ENCODE measurements around the gene GPR107. TPM values are rescaled to one million over a fixed set of nuclear protein-coding genes. Genes with fewer than 3 reads are reported as not detected.

GPR107 gene
- total RNA-seq, 2 experiments from 2014 or later = 19.6 to 20.4 TPM

GRCh38 chr9:130042885-130043653 lies 10.6 kb upstream of the GPR107 start, which contains the start of gene FNBP1:
Gene FNBP1, minus strand, starts transcription at chr9:130043189. Its CDS starts 214 bp downstream, at chr9:130042975.
- ChIA-PET CTCF (interaction anchor here (1.0 to 1.7 kb wide), 2 partner anchors 14 to 45 kb away, joined by 3 to 5 read pairs; no protein-coding TSS in a partner anchor), POLR2A (interaction anchor here (0.5 to 7.5 kb wide), 11 partner anchors 8 to 158 kb away, joined by 3 to 57 read pairs (median 5); partner anchors contain the start of gene GPR107)

DNA sequence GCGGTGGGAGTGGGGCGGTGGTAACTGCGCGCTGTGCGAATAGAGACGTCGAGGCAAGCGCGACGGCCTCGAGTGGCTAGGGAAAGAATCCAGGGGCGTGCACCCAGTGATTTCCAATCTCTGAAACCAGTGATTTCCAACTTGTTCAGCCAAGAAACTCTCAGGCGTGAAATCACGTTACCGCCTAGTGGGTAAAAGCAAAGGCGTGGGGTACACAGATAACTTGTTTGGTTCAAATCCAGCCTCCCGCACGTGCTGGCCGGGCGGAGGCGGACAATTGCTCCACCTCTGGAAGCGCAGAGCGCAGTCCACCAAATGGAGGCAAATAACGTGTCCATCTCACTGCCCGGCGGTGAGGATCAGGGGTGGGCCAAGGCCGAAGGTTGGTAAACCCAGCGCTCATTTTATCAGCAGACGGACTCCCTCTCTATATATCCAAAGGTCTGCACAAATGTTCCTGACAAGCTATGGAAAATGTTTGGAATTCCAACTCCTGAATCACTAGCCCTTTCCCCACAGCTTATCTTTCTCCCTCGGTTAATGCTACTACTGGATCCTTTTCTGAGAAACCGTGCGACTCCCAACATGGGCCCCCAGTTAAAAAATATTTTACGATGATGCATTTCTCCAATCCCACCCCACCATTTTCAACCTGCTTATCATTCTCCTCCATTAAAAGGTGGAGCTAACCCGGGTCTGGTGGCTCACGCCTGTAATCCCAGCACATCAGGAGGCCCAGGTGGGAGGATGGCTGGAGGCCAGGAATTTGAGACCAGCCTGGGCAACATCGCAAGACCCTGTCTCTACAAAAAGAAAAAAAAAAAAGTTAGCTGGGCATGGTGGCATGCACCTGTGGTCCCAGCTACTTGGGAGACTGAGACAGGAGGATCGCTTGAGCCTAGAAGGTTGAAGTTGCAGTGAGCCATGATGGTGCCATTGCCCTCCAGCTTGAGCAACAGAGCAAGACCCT lies 9.8 kb upstream of the GPR107 start:
- ChIA-PET CTCF (interaction anchor here (0.7 to 1.5 kb wide), 3 partner anchors 10 to 50 kb away, joined by 3 to 5 read pairs (median 4); no protein-coding TSS in a partner anchor), POLR2A (interaction anchor here (0.5 to 7.5 kb wide), 6 partner anchors 8 to 159 kb away, joined by 3 to 57 read pairs (median 6); no protein-coding TSS in a partner anchor)

GRCh38 chr9:130045725-130046450 lies 7.8 kb upstream of the GPR107 start:
- ChIA-PET CTCF (interaction anchor here (0.7 kb wide), 1 partner anchor 133 kb away, joined by 3 read pairs; no protein-coding TSS in a partner anchor), POLR2A (interaction anchor here (0.7 kb wide), 1 partner anchor 81 kb away, joined by 8 read pairs; no protein-coding TSS in a partner anchor)

DNA sequence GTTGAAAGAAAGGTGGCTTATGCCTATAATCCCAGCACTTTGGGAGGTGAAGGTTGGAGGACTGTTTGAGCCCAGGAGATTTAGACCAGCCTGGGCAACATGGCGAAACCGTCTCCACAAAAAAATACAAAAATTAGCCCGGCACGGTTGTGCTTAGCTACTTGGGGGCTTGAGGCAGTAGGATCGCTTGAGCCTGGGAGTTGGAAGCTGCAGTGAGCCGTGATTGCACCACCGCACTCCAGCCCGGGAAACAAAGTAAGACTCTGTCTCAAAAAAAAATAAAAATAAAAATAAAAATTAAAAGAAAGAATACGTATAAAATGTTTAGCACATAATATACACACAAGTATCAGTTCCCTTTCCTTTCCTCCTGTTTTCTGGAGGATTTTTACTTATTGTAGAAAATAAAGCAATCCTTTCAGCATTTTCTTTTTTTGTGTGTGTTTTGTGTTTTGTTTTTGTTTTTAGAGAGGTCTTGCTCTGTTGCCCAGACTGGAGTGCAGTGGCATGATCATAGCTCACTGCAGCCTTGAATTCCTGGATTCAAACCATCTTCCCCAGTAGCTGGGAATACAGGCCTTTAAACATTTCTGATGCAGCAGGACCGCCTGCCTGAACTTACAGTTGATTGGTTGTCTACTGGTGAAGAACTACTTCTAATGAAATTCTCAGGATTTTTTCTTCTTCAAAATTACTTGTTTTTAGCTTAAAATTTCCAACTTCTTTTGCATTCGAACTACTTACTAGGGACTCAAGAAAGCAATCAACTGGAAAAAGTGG lies 4.1 kb upstream of the GPR107 start:
- CTCF ChIA-PET = no interaction called here
- POLR2A ChIA-PET = interaction anchor here (0.7 to 1.4 kb wide), 2 partner anchors 162 to 196 kb away, joined by 3 to 4 read pairs; no protein-coding TSS in a partner anchor

DNA sequence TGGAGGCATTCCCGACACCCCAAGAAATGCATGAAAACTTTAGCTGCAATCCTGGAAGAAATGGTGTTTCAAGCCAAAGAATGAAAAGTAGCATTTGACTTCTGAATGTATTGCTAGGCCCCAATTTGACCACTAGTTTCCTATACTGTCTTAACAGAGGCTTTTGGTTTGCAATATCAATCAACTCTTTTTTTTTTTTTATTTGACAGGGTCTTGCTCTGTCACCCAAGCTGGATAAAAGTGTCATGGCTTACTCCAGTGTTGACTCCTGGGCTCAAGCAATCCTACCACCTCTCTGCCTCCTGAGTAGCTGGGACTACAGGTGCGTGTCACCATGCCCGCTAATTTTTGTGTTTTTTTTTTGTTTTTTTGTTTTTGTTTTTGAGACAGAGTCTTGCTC lies 3.2 kb upstream of the GPR107 start:
- POLR2A ChIA-PET = interaction anchor here (0.7 to 1.4 kb wide), 4 partner anchors 9 to 197 kb away, joined by 3 to 5 read pairs (median 4); no protein-coding TSS in a partner anchor
- CTCF ChIA-PET = no interaction called here

GRCh38 chr9:130051855-130052254 lies 1.9 kb upstream of the GPR107 start:
- POLR2A ChIA-PET = interaction anchor here (1.3 kb wide), 1 partner anchor 10 kb away, joined by 5 read pairs; no protein-coding TSS in a partner anchor
- CTCF ChIA-PET = interaction anchor here (1.4 kb wide), 1 partner anchor 56 kb away, joined by 3 read pairs; no protein-coding TSS in a partner anchor

DNA sequence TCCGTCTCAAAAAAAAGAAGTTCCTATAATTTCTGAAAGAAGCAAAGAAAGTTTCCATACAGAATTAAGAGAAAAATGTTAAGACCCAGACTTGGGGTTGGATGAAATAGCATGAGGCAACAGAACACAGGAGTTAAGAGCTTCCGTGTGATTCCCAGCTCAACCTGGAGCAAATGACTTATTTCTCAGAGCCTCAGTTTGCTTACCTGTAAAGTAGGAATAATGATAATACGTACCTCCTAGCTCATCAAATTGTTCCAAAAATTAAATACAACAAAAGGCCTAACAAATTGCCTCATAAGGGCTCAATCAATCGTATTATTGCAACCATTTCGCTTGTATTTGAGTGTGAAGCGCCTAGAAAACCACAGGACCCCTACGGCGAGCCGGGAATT lies 600 bp upstream of the GPR107 start:
- ChIA-PET POLR2A (interaction anchor here (0.5 to 1.6 kb wide), 6 partner anchors 13 to 166 kb away, joined by 3 to 8 read pairs (median 7); no protein-coding TSS in a partner anchor), CTCF (interaction anchor here (0.6 to 1.9 kb wide), 8 partner anchors 14 to 1180 kb away, joined by 3 to 8 read pairs (median 3); no protein-coding TSS in a partner anchor)

DNA sequence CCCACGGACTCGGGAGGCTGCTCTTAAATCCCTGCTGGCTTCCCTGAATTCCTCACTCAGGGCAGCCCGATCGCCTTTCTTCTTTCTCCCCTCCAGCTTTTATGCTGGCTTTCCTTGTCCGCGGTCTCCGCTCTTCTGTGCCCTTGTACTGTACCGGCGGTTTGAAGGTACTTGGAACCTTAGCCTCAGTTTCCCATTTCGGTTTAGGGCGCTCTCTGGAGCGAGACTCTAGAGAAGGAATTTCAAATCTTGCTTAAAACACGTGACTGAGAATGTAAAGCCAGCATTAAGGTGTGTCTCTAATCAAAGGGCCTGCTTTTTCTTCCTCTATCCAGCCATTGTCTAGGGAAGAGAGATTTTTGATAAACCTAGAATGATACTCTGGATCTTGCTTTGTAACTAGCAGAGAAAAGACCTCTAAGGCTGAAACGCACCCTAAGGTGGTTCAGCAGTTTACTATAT lies 650 bp downstream of the GPR107 start:
- CTCF ChIA-PET = interaction anchor here (1.4 to 1.9 kb wide), 3 partner anchors 47 to 169 kb away, joined by 4 to 8 read pairs (median 6); no protein-coding TSS in a partner anchor
- POLR2A ChIA-PET = interaction anchor here (1.0 to 1.6 kb wide), 3 partner anchors 12 to 168 kb away, joined by 3 to 8 read pairs (median 7); partner anchors contain the start of gene FNBP1

DNA sequence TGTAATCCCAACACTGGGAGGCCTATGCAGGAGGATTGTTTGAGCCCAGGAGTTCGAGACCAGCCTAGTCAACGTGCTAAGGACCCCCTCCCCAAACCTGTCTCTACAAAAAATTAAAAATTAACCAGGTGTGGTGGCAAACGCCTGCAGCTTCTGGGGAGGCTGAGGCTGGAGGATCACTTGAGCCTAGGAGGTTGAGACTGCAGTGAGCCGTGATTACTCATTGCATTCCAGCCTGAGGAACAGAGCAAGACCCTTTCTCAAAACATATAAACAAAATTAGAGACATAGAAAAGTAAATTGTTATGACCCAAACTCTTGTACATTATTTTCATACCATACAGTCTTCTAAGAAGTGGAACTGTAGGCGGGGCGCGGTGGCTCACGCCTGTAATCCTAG lies 1.1 kb downstream of the GPR107 start:
- POLR2A ChIA-PET = no interaction called here
- CTCF ChIA-PET = interaction anchor here (1.4 kb wide), 1 partner anchor 52 kb away, joined by 4 read pairs; no protein-coding TSS in a partner anchor

DNA sequence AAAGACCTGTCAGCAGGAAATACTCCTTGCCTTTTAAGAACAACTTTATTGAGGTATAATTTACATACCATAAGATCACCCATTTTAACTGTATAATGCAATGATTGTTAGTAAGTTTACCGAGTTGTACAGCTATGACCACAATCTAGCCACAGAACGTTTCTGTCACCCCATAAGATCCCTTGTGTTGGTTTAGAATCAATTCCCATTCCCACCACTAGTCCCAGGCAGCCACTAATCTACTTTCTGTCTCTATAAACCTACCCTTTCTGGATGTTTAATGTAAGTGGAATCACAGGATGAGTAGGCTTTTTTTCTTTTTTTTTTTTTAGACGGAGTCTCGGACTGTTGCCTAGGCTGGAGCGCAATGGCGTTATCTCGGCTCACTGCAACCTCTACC lies 4.4 kb downstream of the GPR107 start:
- POLR2A ChIA-PET = interaction anchor here (0.7 kb wide), 1 partner anchor 9 kb away, joined by 3 read pairs; no protein-coding TSS in a partner anchor
- CTCF ChIA-PET = interaction anchor here (1.1 kb wide), 1 partner anchor 119 kb away, joined by 3 read pairs; no protein-coding TSS in a partner anchor

DNA sequence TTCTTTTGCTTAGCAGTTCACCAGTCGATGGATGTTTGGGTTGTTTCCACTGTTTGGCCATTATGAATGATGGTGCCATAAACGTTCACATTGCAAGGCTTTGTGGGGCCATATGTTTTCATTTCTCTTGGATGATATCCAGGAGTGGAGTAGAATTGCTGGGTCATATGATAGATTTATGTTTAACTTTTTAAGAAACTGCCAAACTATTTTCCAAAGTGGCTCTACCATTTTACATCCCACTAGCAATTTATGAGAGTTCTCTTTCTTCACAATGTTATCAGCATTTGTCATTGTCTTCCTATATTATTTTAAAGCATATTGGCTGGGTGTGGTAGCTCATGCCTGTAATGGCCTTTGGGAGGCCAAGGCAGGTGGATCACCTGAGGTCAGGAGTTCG lies 5.2 kb downstream of the GPR107 start:
- POLR2A ChIA-PET = no interaction called here
- CTCF ChIA-PET = interaction anchor here (1.0 kb wide), 1 partner anchor 12 kb away, joined by 5 read pairs; no protein-coding TSS in a partner anchor

- POLR2A ChIA-PET = no interaction called here
Measured at GRCh38 chr9:130060296-130060695, 6.6 kb downstream of the GPR107 start.

DNA sequence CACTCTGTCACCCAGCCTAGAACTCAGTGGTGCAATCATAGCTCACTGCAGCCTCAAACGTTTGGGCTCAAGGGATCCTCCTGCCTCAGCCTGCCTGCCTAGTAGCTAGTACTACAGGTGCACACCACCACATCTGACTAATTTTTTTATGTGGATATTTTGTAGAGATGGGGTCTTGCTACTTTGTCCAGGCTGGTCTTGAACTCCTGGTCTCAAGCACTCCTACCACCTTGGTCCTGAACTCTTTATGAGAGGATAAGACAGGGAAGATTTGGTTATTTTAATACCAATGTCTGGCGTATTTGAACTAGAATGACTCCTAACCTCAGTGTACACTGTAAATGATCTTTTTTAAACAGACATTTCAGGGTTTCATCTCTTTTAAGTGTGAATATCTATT lies 9.0 kb downstream of the GPR107 start:
- POLR2A ChIA-PET = interaction anchor here (0.7 to 0.8 kb wide), 2 partner anchors 18 to 123 kb away, joined by 4 read pairs; no protein-coding TSS in a partner anchor
- CTCF ChIA-PET = no interaction called here

More at GRCh38 chr9:130060296-130060695, 6.6 kb downstream of the GPR107 start:
- CTCF ChIA-PET = interaction anchor here (0.7 to 1.8 kb wide), 4 partner anchors 16 to 84 kb away, joined by 3 to 5 read pairs (median 4); no protein-coding TSS in a partner anchor

DNA sequence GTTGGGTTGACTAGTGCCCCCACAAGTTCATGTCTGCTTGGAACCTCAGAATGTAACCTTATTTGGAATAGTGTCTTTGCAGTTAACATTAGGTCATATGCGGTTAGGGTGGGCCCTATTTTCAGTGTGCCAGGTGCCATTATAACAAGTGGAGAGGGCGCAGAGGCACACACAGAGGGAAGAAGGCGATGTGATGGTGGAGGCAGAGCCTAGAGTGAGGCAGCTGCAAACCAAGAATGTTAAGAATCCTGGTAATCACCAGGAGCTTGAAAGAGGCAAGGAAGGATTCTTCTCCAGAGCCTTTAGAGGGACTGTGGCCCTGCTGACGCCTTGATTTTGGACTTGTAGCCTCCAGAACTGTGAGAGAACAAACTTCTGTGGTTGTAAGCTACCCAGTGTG lies 10.9 kb downstream of the GPR107 start:
- ChIA-PET POLR2A (no interaction called here), CTCF (interaction anchor here (0.7 kb wide), 1 partner anchor 27 kb away, joined by 3 read pairs; no protein-coding TSS in a partner anchor)

DNA sequence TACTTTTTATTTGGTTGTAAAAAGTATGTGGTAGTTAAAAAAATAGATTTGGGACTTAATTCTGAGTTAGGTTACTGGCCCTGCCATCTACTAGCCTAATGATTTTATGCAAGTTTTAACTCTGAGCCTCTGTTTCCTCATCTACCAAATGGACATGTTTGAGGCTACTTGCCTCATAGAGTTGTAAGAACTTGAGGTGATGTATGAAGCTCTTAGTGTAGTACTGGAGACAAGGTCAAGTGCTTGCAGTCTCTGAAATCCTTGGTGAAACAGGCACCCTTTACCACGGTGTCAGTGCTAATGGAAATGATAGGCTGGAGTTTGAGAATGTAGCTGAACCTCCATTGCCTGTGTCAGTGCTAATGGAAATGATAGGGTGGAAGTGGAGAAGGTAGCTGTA lies 15.3 kb downstream of the GPR107 start:
- CTCF ChIA-PET = interaction anchor here (0.7 to 0.9 kb wide), 2 partner anchors 52 to 187 kb away, joined by 3 read pairs; no protein-coding TSS in a partner anchor

GRCh38 chr9:130072515-130073235 lies 19.0 kb downstream of the GPR107 start:
- POLR2A ChIA-PET = no interaction called here
- CTCF ChIA-PET = no interaction called here

More for the DNA sequence above, 15.3 kb downstream of the GPR107 start:
- POLR2A ChIA-PET = no interaction called here

Data from activated CD8-positive, alpha-beta memory T cell treated with anti-CD3 and anti-CD28 coated beads for 36 hours (primary cell).